ENCODE data around the gene CHN2. TPM values are rescaled to one million over a fixed set of nuclear protein-coding genes. Genes with fewer than 3 reads are reported as not detected.

Gene CHN2
- total RNA-seq, 2 donors from 2014 or later, result 0.91 to 1.2 TPM

GRCh38 chr7:29237489-29237888, 42.9 kb downstream of the CHN2 start:
- Mint-ChIP-seq H3K4me1 (ENCODE audit: low read depth) (peaks cover 18% of the 10 kb centered on the region), H3K4me3 (no peak overlapping the region), H3K36me3 (ENCODE audit: insufficient read depth in 2 of 2) (no peaks in the 10 kb centered on the region), H3K9me3 (no peaks in the 10 kb centered on the region), H3K27ac (no peak overlapping the region), H3K27me3 (ENCODE audit: low read depth) (peaks cover 57% of the 10 kb centered on the region)
- DNase-seq, result no peak
- no peak for ATAC-seq (replicated peaks in 1 of 2)

- peaks cover 47% of the 10 kb centered on the region for H3K27me3 Mint-ChIP-seq (ENCODE audit: low read depth)
- H3K9me3 Mint-ChIP-seq, result no peaks in the 10 kb centered on the region
- peaks cover 22% of the 10 kb centered on the region for H3K4me1 Mint-ChIP-seq (ENCODE audit: low read depth)
- DNase-seq (peak; percentile 36 to 43), ATAC-seq (replicated peaks in 1 of 2) (no peak)
- H3K27ac Mint-ChIP-seq, result no peak overlapping the region
- H3K36me3 Mint-ChIP-seq (ENCODE audit: insufficient read depth in 2 of 2), result no peaks in the 10 kb centered on the region
- no peak overlapping the region for H3K4me3 Mint-ChIP-seq
Measured at GRCh38 chr7:29239638-29240037, 45.1 kb downstream of the CHN2 start.

- H3K36me3 Mint-ChIP-seq (ENCODE audit: insufficient read depth in 2 of 2), result peaks cover 0 to 1% of the 10 kb centered on the region in 2 donors
- DNase-seq (no peak), ATAC-seq (replicated peaks in 1 of 2) (no peak)
- peaks cover 21% of the 10 kb centered on the region for H3K4me1 Mint-ChIP-seq (ENCODE audit: low read depth)
- H3K27ac Mint-ChIP-seq, result no peak overlapping the region
- no peak overlapping the region for H3K4me3 Mint-ChIP-seq
- peaks cover 45% of the 10 kb centered on the region for H3K27me3 Mint-ChIP-seq (ENCODE audit: low read depth)
- H3K9me3 Mint-ChIP-seq, result no peaks in the 10 kb centered on the region
Measured at GRCh38 chr7:29242265-29242664, 47.7 kb downstream of the CHN2 start.

GRCh38 chr7:29243910-29244655, 49.5 kb downstream of the CHN2 start:
- Mint-ChIP-seq H3K27me3 (ENCODE audit: low read depth) (peaks cover 38% of the 10 kb centered on the region), H3K36me3 (ENCODE audit: insufficient read depth in 2 of 2) (peaks cover 0 to 1% of the 10 kb centered on the region in 2 donors), H3K4me1 (ENCODE audit: low read depth) (peaks cover 21% of the 10 kb centered on the region), H3K9me3 (no peaks in the 10 kb centered on the region), H3K27ac (peak overlapping the region; percentile 31), H3K4me3 (peak overlapping the region; percentile 29 to 55)
- DNase-seq (peak; percentile 66 to 81), ATAC-seq (replicated peaks in 1 of 2) (peak; percentile 99)

GRCh38 chr7:29247224-29247962, 52.8 kb downstream of the CHN2 start:
- ATAC-seq (replicated peaks in 1 of 2) (no peak), DNase-seq (no peak)
- Mint-ChIP-seq H3K36me3 (ENCODE audit: insufficient read depth in 2 of 2) (peaks cover 0 to 1% of the 10 kb centered on the region in 2 donors), H3K4me3 (no peak overlapping the region), H3K9me3 (no peaks in the 10 kb centered on the region), H3K4me1 (ENCODE audit: low read depth) (peaks cover 21% of the 10 kb centered on the region), H3K27ac (no peak overlapping the region), H3K27me3 (ENCODE audit: low read depth) (peaks cover 28% of the 10 kb centered on the region)

GRCh38 chr7:29247963-29248236, 53.3 kb downstream of the CHN2 start:
- Mint-ChIP-seq H3K4me3 (no peak overlapping the region), H3K27me3 (ENCODE audit: low read depth) (peaks cover 28% of the 10 kb centered on the region), H3K36me3 (ENCODE audit: insufficient read depth in 2 of 2) (peaks cover 0 to 1% of the 10 kb centered on the region in 2 donors), H3K27ac (no peak overlapping the region), H3K4me1 (ENCODE audit: low read depth) (peaks cover 21% of the 10 kb centered on the region), H3K9me3 (no peaks in the 10 kb centered on the region)
- DNase-seq, result no peak
- no peak for ATAC-seq (replicated peaks in 1 of 2)

- ATAC-seq (replicated peaks in 1 of 2) (no peak), DNase-seq (no peak)
- Mint-ChIP-seq H3K36me3 (ENCODE audit: insufficient read depth in 2 of 2) (peaks cover 0 to 1% of the 10 kb centered on the region in 2 donors), H3K9me3 (no peaks in the 10 kb centered on the region), H3K27me3 (ENCODE audit: low read depth) (peaks cover 28% of the 10 kb centered on the region), H3K27ac (no peak overlapping the region), H3K4me1 (ENCODE audit: low read depth) (peaks cover 12% of the 10 kb centered on the region), H3K4me3 (no peak overlapping the region)
Measured at GRCh38 chr7:29248713-29249382, 54.3 kb downstream of the CHN2 start.

GRCh38 chr7:29249383-29249750, 54.8 kb downstream of the CHN2 start:
- peaks cover 0 to 1% of the 10 kb centered on the region in 2 donors for H3K36me3 Mint-ChIP-seq (ENCODE audit: insufficient read depth in 2 of 2)
- no peak for ATAC-seq (replicated peaks in 1 of 2)
- DNase-seq, result no peak
- H3K27me3 Mint-ChIP-seq (ENCODE audit: low read depth), result peaks cover 28% of the 10 kb centered on the region
- H3K4me1 Mint-ChIP-seq (ENCODE audit: low read depth), result peaks cover 7% of the 10 kb centered on the region
- H3K9me3 Mint-ChIP-seq, result no peaks in the 10 kb centered on the region
- no peak overlapping the region for H3K27ac Mint-ChIP-seq
- no peak overlapping the region for H3K4me3 Mint-ChIP-seq

- no peak for ATAC-seq (replicated peaks in 1 of 2)
- Mint-ChIP-seq H3K4me1 (ENCODE audit: low read depth) (peaks cover 2% of the 10 kb centered on the region), H3K9me3 (no peaks in the 10 kb centered on the region), H3K27me3 (ENCODE audit: low read depth) (peaks cover 33% of the 10 kb centered on the region), H3K4me3 (no peak overlapping the region), H3K27ac (no peak overlapping the region), H3K36me3 (ENCODE audit: insufficient read depth in 2 of 2) (peaks cover 0 to 1% of the 10 kb centered on the region in 2 donors)
- DNase-seq, result no peak
Measured at GRCh38 chr7:29249860-29250259, 55.3 kb downstream of the CHN2 start.

GRCh38 chr7:29253225-29253624, 58.6 kb downstream of the CHN2 start:
- H3K36me3 Mint-ChIP-seq (ENCODE audit: insufficient read depth in 2 of 2), result no peaks in the 10 kb centered on the region
- no peaks in the 10 kb centered on the region for H3K9me3 Mint-ChIP-seq
- H3K27me3 Mint-ChIP-seq (ENCODE audit: low read depth), result peaks cover 13% of the 10 kb centered on the region
- H3K4me3 Mint-ChIP-seq, result no peak overlapping the region
- no peak overlapping the region for H3K27ac Mint-ChIP-seq
- DNase-seq (no peak), ATAC-seq (replicated peaks in 1 of 2) (no peak)
- no peaks in the 10 kb centered on the region for H3K4me1 Mint-ChIP-seq (ENCODE audit: low read depth)

- no peak for ATAC-seq (replicated peaks in 1 of 2)
- H3K27me3 Mint-ChIP-seq (ENCODE audit: low read depth), result peaks cover 18% of the 10 kb centered on the region
- no peaks in the 10 kb centered on the region for H3K36me3 Mint-ChIP-seq (ENCODE audit: insufficient read depth in 2 of 2)
- no peaks in the 10 kb centered on the region for H3K9me3 Mint-ChIP-seq
- no peak overlapping the region for H3K4me3 Mint-ChIP-seq
- H3K4me1 Mint-ChIP-seq (ENCODE audit: low read depth), result no peaks in the 10 kb centered on the region
- no peak for DNase-seq
- no peak overlapping the region for H3K27ac Mint-ChIP-seq
Measured at GRCh38 chr7:29254591-29254990, 60.0 kb downstream of the CHN2 start.

- H3K36me3 Mint-ChIP-seq (ENCODE audit: insufficient read depth in 2 of 2), result no peaks in the 10 kb centered on the region
- no peak overlapping the region for H3K4me3 Mint-ChIP-seq
- ATAC-seq (replicated peaks in 1 of 2) (no peak), DNase-seq (no peak)
- H3K27me3 Mint-ChIP-seq (ENCODE audit: low read depth), result peaks cover 18% of the 10 kb centered on the region
- no peak overlapping the region for H3K27ac Mint-ChIP-seq
- H3K9me3 Mint-ChIP-seq, result no peaks in the 10 kb centered on the region
- H3K4me1 Mint-ChIP-seq (ENCODE audit: low read depth), result no peaks in the 10 kb centered on the region
Measured at GRCh38 chr7:29255199-29255878, 60.8 kb downstream of the CHN2 start.
